Endothelial cell of umbilical vein (primary cell): Measurements from ENCODE around the gene PAX8.
"Not testable (repeated sequence)": the region's sequence is repeated elsewhere in the genome, so short reads cannot be mapped to it uniquely, and the experiment has no call there.

Source experiments
- CTCF ChIP-seq, 2 donors: IDR thresholded peaks; 1 replicate in 1 of 2; 2 replicates in 1 of 2; pipeline ENCODE4 v1.5.1; 2011; ENCODE audit warnings: low read length in 2 of 2, mild to moderate bottlenecking in 2 of 2, moderate library complexity in 2 of 2, control low read depth in 1 of 2, inconsistent platforms in 1 of 2, low read depth in 1 of 2; ENCODE audit not compliant: insufficient read depth in 1 of 2; ENCODE audit errors: extremely low read depth in 1 of 2
- EZH2 ChIP-seq: IDR thresholded peaks from 2 replicates; pipeline ENCODE4 v1.6.1; 2012; ENCODE audit warnings: borderline replicate concordance, low read depth, mild to moderate bottlenecking, moderate library complexity, low read length, inconsistent platforms; ENCODE audit not compliant: severe bottlenecking
- GATA2 ChIP-seq: IDR thresholded peaks from 2 replicates; pipeline ENCODE4 v1.7.0; 2011; ENCODE audit warnings: low read depth, mild to moderate bottlenecking, moderate library complexity, mixed read lengths, low read length; ENCODE audit not compliant: insufficient read length, insufficient read depth
- JUN ChIP-seq: IDR thresholded peaks from 2 replicates; pipeline ENCODE4 v1.6.1; 2011; ENCODE audit warnings: borderline replicate concordance, low read depth; ENCODE audit not compliant: insufficient read length, insufficient read depth
- MAX ChIP-seq: IDR thresholded peaks from 2 replicates; pipeline ENCODE4 v1.6.1; 2011; ENCODE audit not compliant: insufficient read depth, insufficient read length
- MYC ChIP-seq: IDR thresholded peaks from one replicate; pipeline ENCODE4 v1.6.1; 2011; ENCODE audit warnings: mild to moderate bottlenecking, low read depth, low read length
- POLR2A ChIP-seq: IDR thresholded peaks from 2 replicates; pipeline ENCODE4 v1.6.1; 2012; ENCODE audit warnings: low read depth, mild to moderate bottlenecking, control low read depth, low read length
- POLR2AphosphoS5 ChIP-seq: IDR thresholded peaks from 2 replicates; pipeline ENCODE4 v1.6.1; 2012; ENCODE audit warnings: low read depth, mild to moderate bottlenecking, control low read depth, low read length, moderate library complexity; ENCODE audit not compliant: insufficient read depth

- TF ChIP-seq POLR2A; CTCF (IDR thresholded peaks at IDR 0.05; ENCODE audit: extremely low read depth in 1 of 2, insufficient read depth in 1 of 2, low read depth in 1 of 2, low read length in 2 of 2); JUN; MAX; EZH2; MYC; POLR2AphosphoS5; GATA2: not testable (repeated sequence)
Measured at GRCh38 chr2:113325161-113325731, 46.5 kb upstream of the PAX8 start.
